Neural cell (in vitro differentiated cells): ENCODE measurements around the gene MYBBP1A. TPM values are rescaled to one million over a fixed set of nuclear protein-coding genes. Genes with fewer than 3 reads are reported as not detected.

Source experiments
- H2AFZ ChIP-seq: fragments of 200-600, 300-800 bp; sonication (generic), shearing (Covaris generic); 2 replicates; pipeline ENCODE4 v1.6.0; 2014; ENCODE audit warnings: low read depth, mild to moderate bottlenecking, antibody characterized with exemption, low read length, moderate library complexity
- H3F3A ChIP-seq: fragments of 200-600 bp; shearing (Covaris generic); 2 replicates; pipeline ENCODE4 v1.6.1; 2016; ENCODE audit warnings: mild to moderate bottlenecking, moderate library complexity, mixed read lengths, antibody characterized with exemption, low read length; ENCODE audit not compliant: insufficient read depth, poor library complexity, severe bottlenecking
- H3K27ac ChIP-seq: fragments of 200-600, 300-800 bp; sonication (generic), shearing (Covaris generic); 2 replicates; pipeline ENCODE4 v1.5.1; 2014; ENCODE audit warnings: mild to moderate bottlenecking, low read length, moderate library complexity
- H3K27me3 ChIP-seq: fragments of 300-800, 200-600 bp; sonication (generic), shearing (Covaris generic); 2 replicates; pipeline ENCODE4 v1.6.0; 2014; ENCODE audit warnings: mild to moderate bottlenecking, low read depth, low read length, moderate library complexity; ENCODE audit not compliant: insufficient read depth
- H3K36me3 ChIP-seq: fragments of 300-800, 200-600 bp; sonication (generic), shearing (Covaris generic); 2 replicates; pipeline ENCODE4 v1.5.1; 2014; ENCODE audit warnings: mild to moderate bottlenecking, antibody characterized with exemption, low read length, moderate library complexity; ENCODE audit not compliant: insufficient read depth
- H3K4me2 ChIP-seq: fragments of 300-800, 200-600 bp; sonication (generic), shearing (Covaris generic); 2 replicates; pipeline ENCODE4 v1.6.0; 2014; ENCODE audit warnings: mild to moderate bottlenecking, low read length
- H3K4me3 ChIP-seq: fragments of 300-800, 200-600 bp; sonication (generic), shearing (Covaris generic); 2 replicates; pipeline ENCODE4 v1.5.1; 2014; ENCODE audit warnings: mild to moderate bottlenecking, low read length, moderate library complexity
- H3K79me2 ChIP-seq: fragments of 200-600 bp; shearing (Covaris generic); replicated peaks from 2 replicates; pipeline ENCODE4 v1.6.0; 2014; ENCODE audit warnings: mild to moderate bottlenecking, low read length, moderate library complexity; ENCODE audit not compliant: insufficient read depth
- H3K9ac ChIP-seq: fragments of 300-800, 200-600 bp; sonication (generic), shearing (Covaris generic); 2 replicates; pipeline ENCODE4 v1.6.1; 2016; ENCODE audit warnings: mild to moderate bottlenecking, low read length, mixed read lengths
- H3K9me2 ChIP-seq: fragments of 200-600 bp; shearing (Covaris generic); 2 replicates; pipeline ENCODE4 v1.6.1; 2016; ENCODE audit warnings: mild to moderate bottlenecking, low read length, mixed read lengths; ENCODE audit not compliant: insufficient read depth
- H3K9me3 ChIP-seq: fragments of 200-600, 300-800 bp; sonication (generic), shearing (Covaris generic); 2 replicates; pipeline ENCODE4 v1.6.1; 2016; ENCODE audit warnings: mild to moderate bottlenecking, mixed run types, low read length, moderate library complexity, mixed read lengths
- H4K20me1 ChIP-seq: fragments of 200-600 bp; shearing (Covaris generic); 2 replicates; pipeline ENCODE4 v1.6.1; 2016; ENCODE audit warnings: mild to moderate bottlenecking, mixed run types; ENCODE audit not compliant: insufficient read depth
- EP300 ChIP-seq: fragments of 450-650 bp; conservative IDR thresholded peaks from 2 replicates; pipeline ENCODE4 v1.6.1; 2014; ENCODE audit warnings: antibody characterized with exemption, mild to moderate bottlenecking, moderate library complexity; ENCODE audit not compliant: poor library complexity, severe bottlenecking
- EZH2 ChIP-seq: fragments of 200-600, 300-800 bp; shearing (Covaris generic), sonication (generic); IDR thresholded peaks from 2 replicates; pipeline ENCODE4 v1.6.1; 2014; ENCODE audit warnings: antibody characterized with exemption, low read length, borderline replicate concordance, mild to moderate bottlenecking; ENCODE audit not compliant: insufficient read depth, poor library complexity, severe bottlenecking
- MXI1 ChIP-seq: fragments of 450-650 bp; conservative IDR thresholded peaks from 2 replicates; pipeline ENCODE4 v1.6.1; 2014; ENCODE audit warnings: antibody characterized with exemption, mild to moderate bottlenecking; ENCODE audit not compliant: poor library complexity, severe bottlenecking
- POLR2AphosphoS5 ChIP-seq: IDR thresholded peaks from 2 replicates; pipeline ENCODE4 v1.6.1; 2012
- RAD21 ChIP-seq: fragments of 450-650 bp; conservative IDR thresholded peaks from 2 replicates; pipeline ENCODE4 v1.6.1; 2014; ENCODE audit warnings: antibody characterized with exemption, mild to moderate bottlenecking, moderate library complexity
- SMC3 ChIP-seq: fragments of 450-650 bp; conservative IDR thresholded peaks from 2 replicates; pipeline ENCODE4 v1.6.1; 2014; ENCODE audit warnings: antibody characterized with exemption, mild to moderate bottlenecking, moderate library complexity; ENCODE audit not compliant: poor library complexity
- TAF1 ChIP-seq: IDR thresholded peaks from 2 replicates; pipeline ENCODE4 v1.6.1; 2012; ENCODE audit warnings: low read depth
- polyA plus RNA-seq: library from polyadenylated mRNA; depleted of rRNA; stranded (reverse); fragments of >200 nt; gene quantifications from 2 replicates; pipeline ENCODE4 v1.2.3, GENCODE V29; 2014
- TF ChIP-seq, protein P1 (sequence below): fragments of 450-650 bp; IDR thresholded peaks from 2 replicates; pipeline ENCODE4 v1.5.1; 2014; ENCODE audit warnings: antibody characterized with exemption, mild to moderate bottlenecking, moderate library complexity; ENCODE audit not compliant: poor library complexity, severe bottlenecking
- TF ChIP-seq, protein P2 (sequence below): IDR thresholded peaks from 2 replicates; pipeline ENCODE4 v1.6.1; 2012; ENCODE audit warnings: borderline replicate concordance

Gene MYBBP1A
- polyA plus RNA-seq, 1 donor from 2014 or later = 15.6 TPM

DNA sequence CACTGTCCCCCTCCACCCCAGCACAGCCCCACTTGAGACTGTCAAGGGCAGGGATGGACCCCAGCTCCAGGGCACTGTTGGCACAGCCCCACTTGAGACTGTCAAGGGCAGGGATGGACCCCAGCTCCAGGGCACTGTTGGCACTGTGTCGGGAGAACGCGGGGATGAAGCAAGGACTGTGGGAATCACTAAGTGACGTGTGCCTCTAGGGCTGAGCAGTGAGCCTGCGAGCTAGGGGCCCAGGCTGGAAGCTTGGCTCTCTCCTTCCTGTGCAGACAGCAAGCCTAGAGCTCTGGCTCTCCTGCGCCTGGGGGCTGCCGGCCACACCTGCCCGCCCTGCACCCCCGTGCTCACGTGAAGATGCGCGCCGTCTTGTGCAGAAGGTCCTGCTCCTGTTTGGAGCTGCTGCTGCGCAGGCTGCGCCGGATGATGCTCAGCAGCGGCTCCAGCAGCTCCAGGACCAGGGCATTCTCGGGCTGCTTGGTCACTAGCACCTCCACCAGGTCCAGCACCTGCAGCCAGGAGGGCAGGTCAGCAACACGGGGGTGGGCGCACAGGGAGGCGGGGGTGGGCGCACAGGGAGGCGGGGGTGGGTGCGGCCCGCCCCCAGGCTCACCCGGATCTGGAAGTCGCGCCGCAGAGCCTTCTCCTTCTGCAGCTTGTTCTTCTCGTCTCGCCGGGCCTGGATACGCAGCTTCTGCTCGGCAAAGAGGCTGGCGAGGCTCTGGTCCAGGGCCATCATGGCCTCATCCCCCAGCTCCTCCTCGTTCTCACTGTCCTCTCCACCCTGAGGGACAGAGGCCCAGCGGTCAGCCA lies 10.8 kb downstream of the MYBBP1A start:
- no peak overlapping the region for H3K27ac ChIP-seq

DNA sequence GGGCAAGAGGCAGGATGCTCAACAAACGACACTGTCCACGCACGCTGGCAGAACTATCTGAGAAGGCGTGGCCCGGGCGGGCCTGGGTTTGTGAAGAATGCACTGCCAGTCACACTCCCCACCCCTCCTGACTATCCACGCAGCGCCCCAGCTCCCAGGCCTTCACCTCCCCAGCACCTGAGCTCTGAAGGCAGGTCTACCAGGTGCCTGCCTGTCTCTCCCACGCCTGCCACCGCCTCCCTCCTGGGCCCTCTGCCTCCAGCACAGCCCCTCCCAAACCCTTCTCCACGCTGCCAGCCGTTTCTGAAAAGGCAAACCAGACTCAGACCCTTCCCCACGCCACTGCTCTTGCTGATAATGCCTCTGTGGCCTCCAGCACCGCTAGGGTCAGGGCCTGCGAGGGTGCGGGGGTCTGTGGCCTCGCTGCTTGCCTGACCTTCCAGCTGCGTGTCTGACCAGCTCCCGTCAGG lies 11.6 kb downstream of the MYBBP1A start:
- Histone ChIP-seq H3K36me3 (no peaks in the 10 kb centered on the region), H3K79me2 (no peaks in the 10 kb centered on the region), H3K9me2 (no peaks in the 10 kb centered on the region), H3K9ac (no peak overlapping the region), H3K27me3 (no peaks in the 10 kb centered on the region), H3K4me2 (no peak overlapping the region), H3K27ac (no peak overlapping the region), H3K4me3 (no peak overlapping the region), H3K9me3 (no peaks in the 10 kb centered on the region), H2AFZ (no peak overlapping the region), H3F3A (no peaks in the 10 kb centered on the region), H4K20me1 (no peaks in the 10 kb centered on the region)
- TF ChIP-seq TAF1 (no peak), POLR2AphosphoS5 (no peak), EZH2 (no peak), MXI1 (no peak)
- TF ChIP-seq, protein P1, sequence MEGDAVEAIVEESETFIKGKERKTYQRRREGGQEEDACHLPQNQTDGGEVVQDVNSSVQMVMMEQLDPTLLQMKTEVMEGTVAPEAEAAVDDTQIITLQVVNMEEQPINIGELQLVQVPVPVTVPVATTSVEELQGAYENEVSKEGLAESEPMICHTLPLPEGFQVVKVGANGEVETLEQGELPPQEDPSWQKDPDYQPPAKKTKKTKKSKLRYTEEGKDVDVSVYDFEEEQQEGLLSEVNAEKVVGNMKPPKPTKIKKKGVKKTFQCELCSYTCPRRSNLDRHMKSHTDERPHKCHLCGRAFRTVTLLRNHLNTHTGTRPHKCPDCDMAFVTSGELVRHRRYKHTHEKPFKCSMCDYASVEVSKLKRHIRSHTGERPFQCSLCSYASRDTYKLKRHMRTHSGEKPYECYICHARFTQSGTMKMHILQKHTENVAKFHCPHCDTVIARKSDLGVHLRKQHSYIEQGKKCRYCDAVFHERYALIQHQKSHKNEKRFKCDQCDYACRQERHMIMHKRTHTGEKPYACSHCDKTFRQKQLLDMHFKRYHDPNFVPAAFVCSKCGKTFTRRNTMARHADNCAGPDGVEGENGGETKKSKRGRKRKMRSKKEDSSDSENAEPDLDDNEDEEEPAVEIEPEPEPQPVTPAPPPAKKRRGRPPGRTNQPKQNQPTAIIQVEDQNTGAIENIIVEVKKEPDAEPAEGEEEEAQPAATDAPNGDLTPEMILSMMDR = no peak

More for the DNA sequence above, 10.8 kb downstream of the MYBBP1A start:
- H3K79me2 ChIP-seq = no peaks in the 10 kb centered on the region
- no peak overlapping the region for H3K4me3 ChIP-seq
- no peak overlapping the region for H3K4me2 ChIP-seq
- H3K27me3 ChIP-seq = no peaks in the 10 kb centered on the region
- H3K9ac ChIP-seq = no peak overlapping the region
- H3K36me3 ChIP-seq = no peaks in the 10 kb centered on the region
- no peak overlapping the region for H2AFZ ChIP-seq
- TF ChIP-seq TAF1 (no peak), EP300 (no peak), SMC3 (no peak), POLR2AphosphoS5 (no peak), EZH2 (no peak), MXI1 (no peak), RAD21 (no peak)
- TF ChIP-seq, protein P2, sequence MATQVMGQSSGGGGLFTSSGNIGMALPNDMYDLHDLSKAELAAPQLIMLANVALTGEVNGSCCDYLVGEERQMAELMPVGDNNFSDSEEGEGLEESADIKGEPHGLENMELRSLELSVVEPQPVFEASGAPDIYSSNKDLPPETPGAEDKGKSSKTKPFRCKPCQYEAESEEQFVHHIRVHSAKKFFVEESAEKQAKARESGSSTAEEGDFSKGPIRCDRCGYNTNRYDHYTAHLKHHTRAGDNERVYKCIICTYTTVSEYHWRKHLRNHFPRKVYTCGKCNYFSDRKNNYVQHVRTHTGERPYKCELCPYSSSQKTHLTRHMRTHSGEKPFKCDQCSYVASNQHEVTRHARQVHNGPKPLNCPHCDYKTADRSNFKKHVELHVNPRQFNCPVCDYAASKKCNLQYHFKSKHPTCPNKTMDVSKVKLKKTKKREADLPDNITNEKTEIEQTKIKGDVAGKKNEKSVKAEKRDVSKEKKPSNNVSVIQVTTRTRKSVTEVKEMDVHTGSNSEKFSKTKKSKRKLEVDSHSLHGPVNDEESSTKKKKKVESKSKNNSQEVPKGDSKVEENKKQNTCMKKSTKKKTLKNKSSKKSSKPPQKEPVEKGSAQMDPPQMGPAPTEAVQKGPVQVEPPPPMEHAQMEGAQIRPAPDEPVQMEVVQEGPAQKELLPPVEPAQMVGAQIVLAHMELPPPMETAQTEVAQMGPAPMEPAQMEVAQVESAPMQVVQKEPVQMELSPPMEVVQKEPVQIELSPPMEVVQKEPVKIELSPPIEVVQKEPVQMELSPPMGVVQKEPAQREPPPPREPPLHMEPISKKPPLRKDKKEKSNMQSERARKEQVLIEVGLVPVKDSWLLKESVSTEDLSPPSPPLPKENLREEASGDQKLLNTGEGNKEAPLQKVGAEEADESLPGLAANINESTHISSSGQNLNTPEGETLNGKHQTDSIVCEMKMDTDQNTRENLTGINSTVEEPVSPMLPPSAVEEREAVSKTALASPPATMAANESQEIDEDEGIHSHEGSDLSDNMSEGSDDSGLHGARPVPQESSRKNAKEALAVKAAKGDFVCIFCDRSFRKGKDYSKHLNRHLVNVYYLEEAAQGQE = no peak
- TF ChIP-seq, protein P1 = no peak
- H3K9me3 ChIP-seq = no peaks in the 10 kb centered on the region
- H3K9me2 ChIP-seq = no peaks in the 10 kb centered on the region
- H4K20me1 ChIP-seq = no peaks in the 10 kb centered on the region
- no peaks in the 10 kb centered on the region for H3F3A ChIP-seq
